Measurements from ENCODE around the gene NR1D1.

DNA sequence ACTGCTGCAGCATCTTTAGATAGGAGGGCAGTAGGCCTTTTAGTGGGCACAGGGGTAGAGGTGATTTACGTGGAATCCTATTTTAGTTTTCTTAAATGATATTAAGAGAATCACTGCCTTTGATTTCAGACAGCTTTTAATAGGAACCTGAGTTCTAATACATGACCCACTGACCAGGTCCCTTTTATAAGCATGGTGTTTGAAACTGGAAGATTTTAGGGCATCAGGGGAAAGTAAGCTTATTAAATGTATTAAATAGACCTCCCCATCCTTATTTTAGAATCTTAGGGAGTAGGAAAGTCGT, 23.4 kb upstream of the NR1D1 start:
- TF ChIP-seq SUZ12 (IDR thresholded peaks at IDR 0.05; ENCODE audit: extremely low read depth, insufficient read depth, insufficient read length) (no peak), YY1 (IDR thresholded peaks at IDR 0.05; ENCODE audit: insufficient read depth, insufficient read length) (no peak), ZNF274 (IDR thresholded peaks at IDR 0.05; ENCODE audit: low read depth, low read length) (no peak)
